Thoracic aorta (tissue), 2 donors: ENCODE measurements around the gene SYK. TPM values are rescaled to one million over a fixed set of nuclear protein-coding genes. Genes with fewer than 3 reads are reported as not detected.

Experiments
- ATAC-seq: fragments of 150-250 bp; one replicate; pipeline ENCODE4 v1.8.0; 2017; ENCODE audit warnings: low read depth; ENCODE audit not compliant: insufficient number of reproducible peaks, low FRiP score
- DNase-seq: peaks from one replicate; pipeline ENCODE4 v3.0.0-alpha.2; 2020; ENCODE audit warnings: low spot score
- H3K27ac ChIP-seq, 2 donors: fragments of 200-600 bp; sonication (generic); 1 replicate in 1 of 2; 2 replicates in 1 of 2; pipeline ENCODE4 v1.5.1; 2016; ENCODE audit warnings: mild to moderate bottlenecking in 2 of 2, moderate library complexity in 2 of 2
- H3K27me3 ChIP-seq: fragments of 200-600 bp; sonication (generic); replicated peaks from 2 replicates; pipeline ENCODE4 v1.6.0; 2016; ENCODE audit warnings: mild to moderate bottlenecking; ENCODE audit not compliant: insufficient read depth
- H3K36me3 ChIP-seq: fragments of 200-600 bp; sonication (generic); one replicate; pipeline ENCODE4 v1.5.1; 2016
- H3K4me1 ChIP-seq, 2 donors: fragments of 200-600 bp; sonication (generic); 1 replicate in 1 of 2; 2 replicates in 1 of 2; pipeline versions ENCODE4 v1.5.1 to v1.6.0; 2016; ENCODE audit warnings: low read depth in 2 of 2, mild to moderate bottlenecking in 1 of 2; ENCODE audit not compliant: control insufficient read depth in 1 of 2
- H3K4me3 ChIP-seq: fragments of 200-600 bp; sonication (generic); 2 replicates; pipeline ENCODE4 v1.5.1; 2016; ENCODE audit warnings: mild to moderate bottlenecking
- H3K9me3 ChIP-seq: fragments of 200-600 bp; sonication (generic); 2 replicates; pipeline ENCODE4 v1.5.1; 2016
- total RNA-seq, 2 donors: library from RNA; depleted of rRNA; stranded (reverse); fragments of >200 nt; gene quantifications; one replicate each; pipeline versions ENCODE4 v1.1.0 to v1.2.3, GENCODE V29; 2016
- TF ChIP-seq, protein P1 (sequence below): fragments of 200-600 bp; sonication (generic); IDR thresholded peaks from one replicate; pipeline ENCODE4 v1.5.1; 2019; ENCODE audit warnings: antibody characterized with exemption

Gene SYK
- total RNA-seq, 2 donors from 2014 or later = 18.1 to 23.3 TPM

DNA sequence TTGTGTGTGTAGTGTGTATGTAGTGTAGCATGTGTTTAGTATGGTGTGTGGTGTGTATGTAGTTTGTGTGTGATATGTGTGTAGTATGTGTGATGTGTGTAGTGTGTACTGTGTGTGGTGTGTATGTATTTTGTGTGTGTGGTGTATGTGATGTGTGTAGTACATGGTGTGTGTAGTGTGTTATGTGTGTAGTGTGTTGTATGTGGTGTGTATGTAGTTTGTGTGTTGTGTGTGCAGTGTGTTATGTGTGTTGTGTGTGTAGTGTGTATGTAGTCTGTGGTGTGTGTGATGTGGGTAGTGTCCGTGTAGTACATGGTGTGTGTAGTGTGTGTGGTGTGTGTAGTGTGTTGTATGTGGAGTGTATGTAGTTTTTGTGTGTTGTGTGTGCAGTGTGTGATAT lies 40.0 kb downstream of the SYK start:
- no peaks in the 10 kb centered on the region for H3K4me1 ChIP-seq
- ATAC-seq (no peak), DNase-seq (no peak)
- H3K4me3 ChIP-seq = no peak overlapping the region
- H3K9me3 ChIP-seq = no peaks in the 10 kb centered on the region
- no peaks in the 10 kb centered on the region for H3K36me3 ChIP-seq
- no peaks in the 10 kb centered on the region for H3K27me3 ChIP-seq
- no peak overlapping the region for H3K27ac ChIP-seq
- TF ChIP-seq, protein P1, sequence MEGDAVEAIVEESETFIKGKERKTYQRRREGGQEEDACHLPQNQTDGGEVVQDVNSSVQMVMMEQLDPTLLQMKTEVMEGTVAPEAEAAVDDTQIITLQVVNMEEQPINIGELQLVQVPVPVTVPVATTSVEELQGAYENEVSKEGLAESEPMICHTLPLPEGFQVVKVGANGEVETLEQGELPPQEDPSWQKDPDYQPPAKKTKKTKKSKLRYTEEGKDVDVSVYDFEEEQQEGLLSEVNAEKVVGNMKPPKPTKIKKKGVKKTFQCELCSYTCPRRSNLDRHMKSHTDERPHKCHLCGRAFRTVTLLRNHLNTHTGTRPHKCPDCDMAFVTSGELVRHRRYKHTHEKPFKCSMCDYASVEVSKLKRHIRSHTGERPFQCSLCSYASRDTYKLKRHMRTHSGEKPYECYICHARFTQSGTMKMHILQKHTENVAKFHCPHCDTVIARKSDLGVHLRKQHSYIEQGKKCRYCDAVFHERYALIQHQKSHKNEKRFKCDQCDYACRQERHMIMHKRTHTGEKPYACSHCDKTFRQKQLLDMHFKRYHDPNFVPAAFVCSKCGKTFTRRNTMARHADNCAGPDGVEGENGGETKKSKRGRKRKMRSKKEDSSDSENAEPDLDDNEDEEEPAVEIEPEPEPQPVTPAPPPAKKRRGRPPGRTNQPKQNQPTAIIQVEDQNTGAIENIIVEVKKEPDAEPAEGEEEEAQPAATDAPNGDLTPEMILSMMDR = no peak

DNA sequence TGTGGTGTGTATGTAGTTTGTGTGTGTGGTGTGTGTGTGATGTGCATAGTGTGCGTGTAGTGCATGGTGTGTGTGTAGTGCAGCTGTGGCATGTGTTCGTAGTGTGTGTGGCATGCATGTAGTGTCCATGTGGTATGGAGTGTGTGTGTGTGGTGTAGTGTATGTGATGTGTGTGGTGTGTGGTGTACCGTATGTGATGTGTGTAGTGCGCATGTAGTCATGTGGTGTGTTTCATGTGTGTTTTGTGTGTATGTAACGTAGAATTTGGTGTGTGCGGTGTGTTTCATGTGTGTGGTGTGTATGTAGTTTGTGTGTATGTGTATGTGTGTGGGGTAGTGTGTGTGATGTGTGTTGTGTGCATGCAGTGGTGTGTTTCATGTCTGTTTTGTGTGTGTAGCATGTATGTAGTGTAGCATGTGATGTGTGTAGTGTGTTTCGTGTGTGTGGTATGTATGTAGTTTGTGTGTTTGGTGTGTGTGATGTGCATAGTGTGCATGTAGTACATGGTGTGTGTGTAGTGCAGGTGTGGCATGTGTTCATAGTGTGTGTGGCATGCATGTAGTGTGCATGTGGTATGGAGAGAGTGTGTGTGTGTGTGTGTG lies 40.7 kb downstream of the SYK start:
- H3K27me3 ChIP-seq = no peaks in the 10 kb centered on the region
- H3K36me3 ChIP-seq = no peaks in the 10 kb centered on the region
- TF ChIP-seq, protein P1 = no peak
- H3K4me3 ChIP-seq = no peak overlapping the region
- H3K9me3 ChIP-seq = no peaks in the 10 kb centered on the region
- H3K4me1 ChIP-seq = no peaks in the 10 kb centered on the region
- H3K27ac ChIP-seq = no peak overlapping the region
- DNase-seq (no peak), ATAC-seq (no peak)

DNA sequence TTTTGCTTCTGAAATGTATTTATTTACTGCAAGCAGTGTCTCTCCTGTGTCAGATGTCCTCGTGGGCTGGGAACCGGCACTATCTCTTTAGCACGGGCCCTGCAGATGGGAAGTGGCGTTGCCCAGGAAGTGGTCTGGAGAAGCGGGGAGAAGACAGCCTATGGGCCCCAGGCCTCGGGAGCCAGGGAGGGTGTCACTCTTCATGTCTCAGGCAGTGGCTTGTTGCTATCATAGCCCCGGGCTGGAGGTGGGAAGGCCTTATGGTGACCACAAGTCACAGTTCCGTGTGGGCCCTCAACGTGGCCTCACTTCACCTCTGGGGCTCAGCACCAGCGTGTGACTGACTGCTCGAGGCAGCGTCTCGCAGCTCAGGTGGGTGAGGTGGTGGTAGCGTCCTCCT lies 41.4 kb downstream of the SYK start:
- TF ChIP-seq, protein P1 = no peak
- no peak for DNase-seq
- Histone ChIP-seq H3K9me3 (no peaks in the 10 kb centered on the region), H3K4me1 (no peaks in the 10 kb centered on the region), H3K27me3 (no peaks in the 10 kb centered on the region), H3K4me3 (no peak overlapping the region), H3K36me3 (no peaks in the 10 kb centered on the region), H3K27ac (no peak overlapping the region)
- ATAC-seq = no peak

DNA sequence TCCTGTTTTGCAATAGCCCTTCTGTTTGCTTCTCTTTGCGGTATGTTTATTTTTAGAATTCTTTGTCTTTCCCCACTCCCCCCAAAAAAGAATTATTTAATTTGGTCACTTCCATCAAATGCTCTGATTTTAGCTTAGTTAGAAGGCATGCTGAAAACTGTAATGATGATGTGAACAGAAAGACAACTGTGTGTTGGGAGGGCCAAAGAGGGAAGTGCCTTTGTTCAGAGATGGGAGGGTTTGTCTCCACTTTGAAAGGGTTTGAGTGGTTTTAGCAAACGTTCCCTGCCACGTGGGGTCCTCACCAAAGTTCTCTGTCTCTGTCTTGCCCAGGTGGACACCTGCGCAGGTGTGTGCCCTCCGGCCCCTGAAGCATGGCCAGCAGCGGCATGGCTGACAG lies 41.9 kb downstream of the SYK start:
- no peak overlapping the region for H3K27ac ChIP-seq
- no peak for DNase-seq
- no peaks in the 10 kb centered on the region for H3K4me1 ChIP-seq
- H3K9me3 ChIP-seq = no peaks in the 10 kb centered on the region
- TF ChIP-seq, protein P1 = no peak
- no peaks in the 10 kb centered on the region for H3K36me3 ChIP-seq
- no peaks in the 10 kb centered on the region for H3K27me3 ChIP-seq
- no peak for ATAC-seq
- no peak overlapping the region for H3K4me3 ChIP-seq

DNA sequence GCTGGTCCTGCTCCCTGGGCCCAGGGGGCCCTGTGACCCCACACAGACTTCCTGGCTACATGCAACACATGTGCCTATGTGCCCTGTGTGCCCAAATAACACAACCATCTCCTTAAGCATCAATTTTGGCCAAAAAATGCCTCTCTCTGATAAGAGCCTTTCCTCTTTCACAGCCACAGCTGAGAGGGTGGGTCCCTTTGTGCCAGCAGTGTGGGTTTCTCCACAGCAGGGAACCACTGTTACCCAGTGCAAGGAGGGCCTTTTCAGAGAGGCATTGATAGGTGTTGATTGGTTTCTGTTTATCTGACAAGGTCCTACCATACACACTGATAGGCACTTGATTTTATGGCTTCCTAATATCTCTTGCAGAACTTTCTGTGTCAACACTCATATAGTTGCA lies 42.7 kb downstream of the SYK start:
- Histone ChIP-seq H3K27ac (no peak overlapping the region), H3K4me1 (no peaks in the 10 kb centered on the region), H3K27me3 (no peaks in the 10 kb centered on the region), H3K4me3 (no peak overlapping the region), H3K36me3 (no peaks in the 10 kb centered on the region), H3K9me3 (no peaks in the 10 kb centered on the region)
- TF ChIP-seq, protein P1 = no peak
- ATAC-seq (no peak), DNase-seq (no peak)
